Body of pancreas (tissue), 4 donors: ENCODE data around the gene TCFL5.

Experiments used
- CTCF ChIP-seq, 7 experiments: fragments of 450-650 bp in 4 of 7; fragments of 200-600 bp in 3 of 7; sonication (generic) in 3 of 7; IDR thresholded peaks; one replicate each; pipeline ENCODE4 v1.5.1; 2016 to 2019; ENCODE audit warnings: antibody characterized with exemption in 7 of 7
- POLR2A ChIP-seq, 3 donors: fragments of 450-650 bp; IDR thresholded peaks; one replicate each; pipeline ENCODE4 v1.6.1; 2016; ENCODE audit warnings: antibody characterized with exemption in 3 of 3, mild to moderate bottlenecking in 2 of 3

GRCh38 chr20:62838128-62838891, 23.3 kb downstream of the TCFL5 start:
- TF ChIP-seq CTCF (IDR thresholded peaks at IDR 0.05) (no peak), POLR2A (IDR thresholded peaks at IDR 0.05) (no peak)
